GM12891 (cell line): ENCODE results near the gene RGS9.

Experiments used
- POLR2A ChIP-seq: IDR thresholded peaks from 2 replicates; pipeline ENCODE4 v1.6.1; 2011; ENCODE audit warnings: low read depth, low read length, control low read depth
- POLR2AphosphoS5 ChIP-seq: IDR thresholded peaks from 2 replicates; pipeline ENCODE4 v1.6.1; 2011; ENCODE audit warnings: low read depth, low read length, control low read depth
- POU2F2 ChIP-seq: IDR thresholded peaks from 2 replicates; pipeline ENCODE4 v1.6.1; 2011; ENCODE audit warnings: low read depth, mild to moderate bottlenecking, control low read depth, low read length, moderate library complexity
- SPI1 ChIP-seq: IDR thresholded peaks from 2 replicates; pipeline ENCODE4 v1.6.1; 2011; ENCODE audit warnings: low read depth, low read length, control low read depth
- TAF1 ChIP-seq: IDR thresholded peaks from 2 replicates; pipeline ENCODE4 v1.6.1; 2011; ENCODE audit warnings: low read depth, low read length, control low read depth

DNA sequence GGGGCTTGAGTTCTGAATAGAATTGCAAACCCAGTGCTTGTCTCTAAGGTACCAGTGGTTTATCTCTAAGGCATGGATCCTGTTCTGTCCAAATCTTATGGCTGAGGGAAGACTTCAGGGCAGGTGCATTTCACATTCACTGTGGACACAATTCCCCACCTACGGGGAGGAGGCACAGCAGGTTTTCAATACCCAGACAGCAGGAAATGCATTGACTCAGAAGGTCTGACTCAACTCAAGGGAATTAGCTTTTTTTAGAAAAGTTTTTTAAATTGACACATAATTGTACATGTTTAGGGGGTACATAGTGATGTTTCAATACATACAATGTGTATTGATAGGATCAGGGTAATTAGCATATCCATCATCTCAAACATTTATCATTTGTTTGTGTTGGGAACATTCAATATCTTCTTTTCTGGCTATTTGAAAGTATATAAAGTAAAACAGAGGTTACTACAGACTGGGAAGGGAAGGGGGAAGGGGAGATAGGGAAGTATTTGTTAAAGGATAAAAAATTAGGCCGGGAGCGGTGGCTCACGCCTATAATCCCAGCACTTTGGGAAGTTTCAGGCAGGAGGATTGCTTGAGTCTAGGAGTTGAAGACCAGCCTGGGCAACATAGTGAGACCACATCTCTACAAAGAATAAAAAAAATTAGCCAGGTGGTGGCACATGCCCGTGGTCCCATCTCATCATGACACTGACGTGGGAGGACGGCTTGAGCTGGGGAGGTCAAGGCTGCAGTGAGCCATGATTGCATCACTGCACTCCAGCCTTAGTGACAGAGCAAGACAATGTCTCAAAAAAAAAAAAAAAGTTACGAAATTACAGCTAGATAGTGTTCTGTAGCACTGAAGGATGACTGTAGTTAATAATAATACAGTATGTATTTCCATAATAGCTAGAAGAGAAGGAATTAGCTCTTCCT is 54.9 kb downstream of the RGS9 start:
- TF ChIP-seq TAF1 (no peak), POLR2A (no peak), POLR2AphosphoS5 (no peak), SPI1 (no peak), POU2F2 (no peak)
